Measurements from ENCODE around the gene METTL13.

METTL13 gene

DNA sequence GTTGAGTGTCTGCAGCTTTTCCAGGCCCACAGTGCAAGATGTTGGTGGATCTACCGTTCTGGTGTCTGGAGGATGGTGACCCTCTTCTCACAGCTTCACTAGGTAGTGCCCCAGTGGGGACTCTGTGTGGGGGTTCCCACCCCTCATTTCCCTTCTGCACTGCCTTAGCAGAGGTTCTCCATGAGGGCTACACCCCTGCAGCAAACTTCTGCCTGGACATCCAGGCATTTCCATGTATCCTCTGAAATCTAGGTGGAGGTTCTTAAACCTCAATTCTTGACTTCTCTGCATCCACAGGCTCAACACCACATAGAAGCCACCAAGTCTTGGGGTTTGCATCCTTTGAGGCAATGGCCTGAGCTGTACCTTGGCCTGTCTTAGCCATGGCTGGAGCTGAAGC, 45.5 kb downstream of the METTL13 start:
- no peaks in the 10 kb centered on the region for H3K4me1 ChIP-seq (ENCODE audit: control insufficient read depth, low read length)
- no peaks in the 10 kb centered on the region for H3F3A ChIP-seq (ENCODE audit: control insufficient read depth, insufficient read depth)
- H3K9me3 ChIP-seq (ENCODE audit: control insufficient read depth, insufficient read depth, low read length), result peaks cover 8% of the 10 kb centered on the region
- H3K36me3 ChIP-seq (ENCODE audit: control insufficient read depth, low read length), result no peaks in the 10 kb centered on the region
- H3K9me2 ChIP-seq (replicated peaks; ENCODE audit: control insufficient read depth, low read length), result no peaks in the 10 kb centered on the region
- no peaks in the 10 kb centered on the region for H3K27me3 ChIP-seq (ENCODE audit: control insufficient read depth, low read length)
- H4K20me1 ChIP-seq (ENCODE audit: control insufficient read depth, insufficient read depth, low read depth, low read length), result no peaks in the 10 kb centered on the region
- no peak overlapping the region for H3K4me3 ChIP-seq (ENCODE audit: low read length)
- no peak overlapping the region for H3K27ac ChIP-seq (ENCODE audit: low read depth, low read length)
- no peak overlapping the region for H3K4me2 ChIP-seq (ENCODE audit: low read length)
- TF ChIP-seq EZH2phosphoT487 (IDR thresholded peaks at IDR 0.05; ENCODE audit: borderline replicate concordance, low read length), result no peak
- TF ChIP-seq, protein P1, sequence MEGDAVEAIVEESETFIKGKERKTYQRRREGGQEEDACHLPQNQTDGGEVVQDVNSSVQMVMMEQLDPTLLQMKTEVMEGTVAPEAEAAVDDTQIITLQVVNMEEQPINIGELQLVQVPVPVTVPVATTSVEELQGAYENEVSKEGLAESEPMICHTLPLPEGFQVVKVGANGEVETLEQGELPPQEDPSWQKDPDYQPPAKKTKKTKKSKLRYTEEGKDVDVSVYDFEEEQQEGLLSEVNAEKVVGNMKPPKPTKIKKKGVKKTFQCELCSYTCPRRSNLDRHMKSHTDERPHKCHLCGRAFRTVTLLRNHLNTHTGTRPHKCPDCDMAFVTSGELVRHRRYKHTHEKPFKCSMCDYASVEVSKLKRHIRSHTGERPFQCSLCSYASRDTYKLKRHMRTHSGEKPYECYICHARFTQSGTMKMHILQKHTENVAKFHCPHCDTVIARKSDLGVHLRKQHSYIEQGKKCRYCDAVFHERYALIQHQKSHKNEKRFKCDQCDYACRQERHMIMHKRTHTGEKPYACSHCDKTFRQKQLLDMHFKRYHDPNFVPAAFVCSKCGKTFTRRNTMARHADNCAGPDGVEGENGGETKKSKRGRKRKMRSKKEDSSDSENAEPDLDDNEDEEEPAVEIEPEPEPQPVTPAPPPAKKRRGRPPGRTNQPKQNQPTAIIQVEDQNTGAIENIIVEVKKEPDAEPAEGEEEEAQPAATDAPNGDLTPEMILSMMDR (IDR thresholded peaks at IDR 0.05; ENCODE audit: low read depth, low read length, poor library complexity, severe bottlenecking), result no peak
- no peaks in the 10 kb centered on the region for H3K79me2 ChIP-seq (ENCODE audit: control insufficient read depth, low read length)

DNA sequence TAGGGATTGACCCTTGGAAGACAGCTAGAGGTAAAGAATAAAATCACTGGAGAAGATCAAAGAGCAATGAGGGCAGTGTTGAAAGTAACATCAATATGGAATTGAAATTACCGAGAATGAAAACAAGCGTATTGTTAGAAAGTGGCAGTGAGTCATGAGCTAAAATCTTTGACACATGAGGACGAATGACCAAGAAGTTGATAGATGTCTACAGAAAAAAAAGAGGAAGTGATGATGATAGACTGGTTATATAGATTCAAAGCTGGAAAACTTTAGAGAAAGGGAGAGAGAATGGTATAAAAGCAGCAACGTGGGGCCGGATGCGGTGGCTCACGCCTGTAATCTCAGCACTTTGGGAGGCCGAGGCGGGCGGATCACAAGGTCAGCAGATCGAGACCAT, 47.3 kb downstream of the METTL13 start:
- H3K9me3 ChIP-seq (ENCODE audit: control insufficient read depth, insufficient read depth, low read length), result peaks cover 8% of the 10 kb centered on the region
- no peak overlapping the region for H3K27ac ChIP-seq (ENCODE audit: low read depth, low read length)

DNA sequence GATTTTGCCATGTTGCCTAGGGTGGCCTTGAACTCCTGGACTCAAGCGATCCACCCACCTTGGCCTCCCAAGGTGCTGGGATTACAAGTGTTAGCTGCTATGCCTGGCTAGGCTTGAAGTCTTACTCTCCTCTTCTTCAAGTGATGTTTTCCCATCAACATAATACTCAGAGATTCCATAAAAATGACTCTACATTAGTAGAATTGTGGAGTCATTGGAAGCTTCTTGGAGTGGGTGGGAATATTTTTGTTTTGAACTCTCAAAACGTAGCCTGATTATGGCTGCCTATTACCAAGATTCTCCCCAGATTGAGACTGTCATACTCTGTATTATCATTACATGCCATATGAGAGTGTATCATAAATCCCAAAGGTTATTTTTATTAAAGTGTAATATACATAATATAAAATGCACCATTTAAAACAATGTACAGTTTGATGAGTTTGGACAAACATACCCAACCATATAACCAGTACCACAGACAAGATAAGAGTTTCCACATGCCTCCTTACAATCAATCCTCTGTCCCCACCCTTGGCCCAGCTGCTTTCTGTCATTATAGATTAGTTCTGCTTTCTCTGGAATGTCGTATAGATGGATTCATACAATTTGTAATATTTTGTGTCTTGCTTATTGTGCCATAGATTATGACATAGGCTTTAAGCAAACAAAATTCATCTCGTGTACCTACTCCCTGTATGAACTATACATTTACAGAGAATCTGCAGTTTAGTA, 51.8 kb downstream of the METTL13 start:
- no peak for TF ChIP-seq EZH2phosphoT487 (IDR thresholded peaks at IDR 0.05; ENCODE audit: borderline replicate concordance, low read length)
- TF ChIP-seq, protein P1 (IDR thresholded peaks at IDR 0.05; ENCODE audit: low read depth, low read length, poor library complexity, severe bottlenecking), result no peak
- H3K79me2 ChIP-seq (ENCODE audit: control insufficient read depth, low read length), result no peaks in the 10 kb centered on the region
- H3K9me2 ChIP-seq (replicated peaks; ENCODE audit: control insufficient read depth, low read length), result no peaks in the 10 kb centered on the region
- no peaks in the 10 kb centered on the region for H3K4me1 ChIP-seq (ENCODE audit: control insufficient read depth, low read length)
- H3K27ac ChIP-seq (ENCODE audit: low read depth, low read length), result no peak overlapping the region
- no peaks in the 10 kb centered on the region for H3F3A ChIP-seq (ENCODE audit: control insufficient read depth, insufficient read depth)
- no peaks in the 10 kb centered on the region for H3K9me3 ChIP-seq (ENCODE audit: control insufficient read depth, insufficient read depth, low read length)
- 0 out of 2 replicates have a peak, but pooled peaks cover 3% of the 10 kb centered on the region for H3K27me3 ChIP-seq (ENCODE audit: control insufficient read depth, low read length)
- no peak overlapping the region for H3K4me3 ChIP-seq (ENCODE audit: low read length)
- no peaks in the 10 kb centered on the region for H3K36me3 ChIP-seq (ENCODE audit: control insufficient read depth, low read length)
- no peak overlapping the region for H3K4me2 ChIP-seq (ENCODE audit: low read length)
- H4K20me1 ChIP-seq (ENCODE audit: control insufficient read depth, insufficient read depth, low read depth, low read length), result no peaks in the 10 kb centered on the region

More for the DNA sequence above, 47.3 kb downstream of the METTL13 start:
- Histone ChIP-seq H3K79me2 (ENCODE audit: control insufficient read depth, low read length) (no peaks in the 10 kb centered on the region), H4K20me1 (ENCODE audit: control insufficient read depth, insufficient read depth, low read depth, low read length) (no peaks in the 10 kb centered on the region), H3K9me2 (replicated peaks; ENCODE audit: control insufficient read depth, low read length) (no peaks in the 10 kb centered on the region), H3K4me3 (ENCODE audit: low read length) (no peak overlapping the region), H3K4me1 (ENCODE audit: control insufficient read depth, low read length) (no peaks in the 10 kb centered on the region), H3K27me3 (ENCODE audit: control insufficient read depth, low read length) (no peaks in the 10 kb centered on the region), H3F3A (ENCODE audit: control insufficient read depth, insufficient read depth) (no peaks in the 10 kb centered on the region), H3K4me2 (ENCODE audit: low read length) (no peak overlapping the region), H3K36me3 (ENCODE audit: control insufficient read depth, low read length) (no peaks in the 10 kb centered on the region)
- TF ChIP-seq, protein P1 (IDR thresholded peaks at IDR 0.05; ENCODE audit: low read depth, low read length, poor library complexity, severe bottlenecking), result no peak
- no peak for TF ChIP-seq EZH2phosphoT487 (IDR thresholded peaks at IDR 0.05; ENCODE audit: borderline replicate concordance, low read length)
